PC-9 (cell line): ENCODE measurements around the gene SDK2. TPM values are rescaled to one million over a fixed set of nuclear protein-coding genes. Genes with fewer than 3 reads are reported as not detected.

Experiments used
- BruUV-seq: library from RNA; stranded (reverse); fragments of 400-500 nt; replicated peaks from 2 replicates; lab custom pipeline; 2021; lab: Mats Ljungman, UMichigan
- CTCF ChIA-PET: fragments of 300-600 bp; sonication (Branson Sonifier 250); formaldehyde crosslinking; loops from one replicate; lab custom pipeline; 2022; ENCODE audit warnings: antibody characterized with exemption; lab: Charles Lee
- POLR2A ChIA-PET: fragments of 300-600 bp; sonication (Branson Sonifier 250); formaldehyde crosslinking; loops from one replicate; lab custom pipeline; 2022; ENCODE audit warnings: antibody characterized with exemption; ENCODE audit not compliant: unreplicated experiment; lab: Charles Lee
- DNase-seq, 2 experiments: peaks; one replicate each; pipeline versions ENCODE4 v3.0.0 to v3.0.0-alpha.2; 2015 to 2022; ENCODE audit warnings: mixed read lengths in 1 of 2
- H2AFZ ChIP-seq: fragments of 200-600 bp; sonication (generic); 2 replicates; pipeline ENCODE4 v1.8.1; 2017; ENCODE audit warnings: antibody characterized with exemption
- H3F3A ChIP-seq: fragments of 200-600 bp; sonication (generic); 2 replicates; pipeline ENCODE4 v1.8.1; 2017; ENCODE audit warnings: antibody characterized with exemption, mild to moderate bottlenecking, low read depth; ENCODE audit not compliant: insufficient read depth
- H3K27ac ChIP-seq: fragments of 200-600 bp; sonication (generic); 2 replicates; pipeline ENCODE4 v1.6.1; 2016; ENCODE audit warnings: mixed run types
- H3K27me3 ChIP-seq: fragments of 200-600 bp; sonication (generic); 2 replicates; pipeline ENCODE4 v1.6.1; 2016; ENCODE audit warnings: low read depth, mixed run types; ENCODE audit not compliant: insufficient read depth
- H3K36me3 ChIP-seq: fragments of 200-600 bp; sonication (generic); 2 replicates; pipeline ENCODE4 v1.6.1; 2016; ENCODE audit warnings: low read depth, mixed run types
- H3K4me1 ChIP-seq: fragments of 200-600 bp; sonication (generic); replicated peaks from 2 replicates; pipeline ENCODE4 v1.6.1; 2016; ENCODE audit warnings: mixed run types; ENCODE audit not compliant: insufficient read depth
- H3K4me2 ChIP-seq: fragments of 200-600 bp; sonication (generic); 2 replicates; pipeline ENCODE4 v1.6.1; 2017; ENCODE audit warnings: mixed run types
- H3K4me3 ChIP-seq: fragments of 200-600 bp; sonication (generic); 2 replicates; pipeline ENCODE4 v1.6.1; 2016; ENCODE audit warnings: mixed run types
- H3K79me2 ChIP-seq: fragments of 200-600 bp; sonication (generic); 2 replicates; pipeline ENCODE4 v1.6.1; 2017; ENCODE audit warnings: low read depth, mixed run types
- H3K9me2 ChIP-seq: fragments of 200-600 bp; sonication (generic); 2 replicates; pipeline ENCODE4 v1.8.1; 2017; ENCODE audit warnings: mild to moderate bottlenecking; ENCODE audit not compliant: insufficient read depth
- H3K9me3 ChIP-seq: fragments of 200-600 bp; sonication (generic); 2 replicates; pipeline ENCODE4 v1.8.1; 2016; ENCODE audit warnings: low read depth; ENCODE audit not compliant: insufficient read depth
- H4K20me1 ChIP-seq: fragments of 200-600 bp; sonication (generic); 2 replicates; pipeline ENCODE4 v1.8.1; 2017; ENCODE audit not compliant: insufficient read depth
- EZH2 ChIP-seq: fragments of 200-600 bp; sonication (generic); IDR thresholded peaks from 2 replicates; pipeline ENCODE4 v1.8.0; 2017; ENCODE audit warnings: antibody characterized with exemption, low read depth
- intact Hi-C: fragments of 100-400 bp; cut with micrococcal nuclease; formaldehyde crosslinking; loops from one replicate; pipeline ENCODE4 v1.10.0; 2022; ENCODE audit not compliant: unreplicated experiment
- total RNA-seq: library from RNA; stranded (reverse); gene quantifications from 2 replicates; pipeline ENCODE4 v1.2.3, GENCODE V29; 2021
- TF ChIP-seq, protein P1 (sequence below): fragments of 200-600 bp; sonication (generic); conservative IDR thresholded peaks from 2 replicates; pipeline ENCODE4 v1.6.1; 2017; ENCODE audit warnings: mixed run types, antibody characterized with exemption, mild to moderate bottlenecking, moderate library complexity

The SDK2 gene
- total RNA-seq, 1 experiment from 2014 or later: 0.04 TPM

DNA sequence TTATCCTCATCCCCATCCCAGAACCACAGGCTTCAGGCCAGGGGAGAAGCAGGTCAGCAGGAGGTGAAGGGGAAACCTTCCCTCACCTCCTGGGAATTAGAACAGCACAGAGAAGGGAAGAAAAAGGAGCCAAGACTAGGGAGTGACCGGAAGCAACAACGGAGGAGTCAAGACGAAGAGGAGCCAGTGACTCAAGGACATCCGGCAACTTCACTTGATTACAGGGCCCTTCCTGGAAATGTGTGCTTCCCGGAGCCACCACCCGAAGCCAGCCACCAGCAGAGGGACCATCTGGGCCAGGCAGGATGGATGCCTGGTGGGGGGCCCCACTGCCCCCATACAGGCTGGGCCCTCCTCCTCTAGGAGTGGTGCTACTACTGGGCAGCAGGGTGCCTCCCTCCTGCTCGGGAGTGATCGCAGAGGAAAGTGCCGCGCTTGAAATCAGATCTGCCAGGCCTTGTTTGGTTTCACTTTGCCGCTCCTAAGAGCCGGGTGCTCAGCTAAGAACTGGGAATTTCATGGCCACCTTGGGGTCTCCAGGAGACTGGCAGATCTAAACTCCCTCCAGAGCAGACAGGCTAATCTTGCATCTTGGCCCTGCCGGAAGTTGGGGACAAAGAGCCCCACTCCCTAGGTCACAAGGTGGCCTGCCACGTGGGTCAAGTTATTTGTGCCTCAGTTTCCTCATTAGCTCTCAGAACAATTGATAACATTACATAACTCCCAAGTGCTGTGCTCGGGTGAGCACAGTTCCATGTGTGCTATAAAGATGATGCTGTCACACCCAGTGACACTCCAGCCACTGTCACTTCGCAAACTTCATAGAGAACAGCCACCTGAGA is 339.1 kb downstream of the SDK2 start:
- Histone ChIP-seq H3K27me3 (no peaks in the 10 kb centered on the region), H3K27ac (peak overlapping the region; percentile 54), H3F3A (peaks cover 38% of the 10 kb centered on the region), H3K4me3 (peak overlapping the region; percentile 46; the same call in 1 of the 2 replicates), H3K36me3 (peaks cover 13% of the 10 kb centered on the region; the same call in 1 of the 2 replicates), H3K9me3 (no peaks in the 10 kb centered on the region), H2AFZ (no peak overlapping the region), H4K20me1 (peaks cover 13% of the 10 kb centered on the region), H3K9me2 (no peaks in the 10 kb centered on the region), H3K79me2 (peaks cover 95% of the 10 kb centered on the region), H3K4me1 (peaks cover 63% of the 10 kb centered on the region), H3K4me2 (peak overlapping the region; percentile 90)
- DNase-seq: peak; percentile 57 to 64
- no peak for TF ChIP-seq EZH2
- TF ChIP-seq, protein P1, sequence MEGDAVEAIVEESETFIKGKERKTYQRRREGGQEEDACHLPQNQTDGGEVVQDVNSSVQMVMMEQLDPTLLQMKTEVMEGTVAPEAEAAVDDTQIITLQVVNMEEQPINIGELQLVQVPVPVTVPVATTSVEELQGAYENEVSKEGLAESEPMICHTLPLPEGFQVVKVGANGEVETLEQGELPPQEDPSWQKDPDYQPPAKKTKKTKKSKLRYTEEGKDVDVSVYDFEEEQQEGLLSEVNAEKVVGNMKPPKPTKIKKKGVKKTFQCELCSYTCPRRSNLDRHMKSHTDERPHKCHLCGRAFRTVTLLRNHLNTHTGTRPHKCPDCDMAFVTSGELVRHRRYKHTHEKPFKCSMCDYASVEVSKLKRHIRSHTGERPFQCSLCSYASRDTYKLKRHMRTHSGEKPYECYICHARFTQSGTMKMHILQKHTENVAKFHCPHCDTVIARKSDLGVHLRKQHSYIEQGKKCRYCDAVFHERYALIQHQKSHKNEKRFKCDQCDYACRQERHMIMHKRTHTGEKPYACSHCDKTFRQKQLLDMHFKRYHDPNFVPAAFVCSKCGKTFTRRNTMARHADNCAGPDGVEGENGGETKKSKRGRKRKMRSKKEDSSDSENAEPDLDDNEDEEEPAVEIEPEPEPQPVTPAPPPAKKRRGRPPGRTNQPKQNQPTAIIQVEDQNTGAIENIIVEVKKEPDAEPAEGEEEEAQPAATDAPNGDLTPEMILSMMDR: 0 out of 2 replicates have a peak, but pooled peaks have one; percentile 25
- intact Hi-C loops: no loop called here
- TSS peak; percentile 79 for BruUV-seq
- POLR2A ChIA-PET: interaction anchor here (0.9 kb wide), 1 partner anchor 258 kb away, joined by 3 read pairs; no protein-coding TSS in a partner anchor
- CTCF ChIA-PET: interaction anchor here (0.5 to 1.0 kb wide), 2 partner anchors 14 to 63 kb away, joined by 3 read pairs; no protein-coding TSS in a partner anchor

DNA sequence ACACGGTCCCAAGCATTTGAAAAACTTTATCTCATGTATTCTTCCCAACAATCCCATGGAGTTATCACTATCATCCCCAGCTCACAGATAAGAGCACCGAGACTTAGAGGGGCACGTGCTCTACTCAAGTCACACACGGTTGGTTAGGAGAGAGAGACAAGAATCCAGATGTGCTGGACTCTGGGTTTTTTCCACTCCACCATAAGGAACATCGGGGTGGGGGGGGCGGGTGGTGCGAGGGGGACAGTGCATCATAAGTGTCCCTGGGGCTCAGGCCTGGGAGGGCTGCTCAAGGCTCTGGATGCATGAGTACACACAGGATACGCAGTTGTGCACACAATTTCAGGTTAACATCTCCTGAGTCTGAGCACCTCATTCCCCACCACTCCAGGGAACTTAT is 339.8 kb downstream of the SDK2 start:
- DNase-seq: no peak
- CTCF ChIA-PET: no interaction called here
- H3K4me3 ChIP-seq: no peak overlapping the region
- POLR2A ChIA-PET: no interaction called here
- no peak for TF ChIP-seq EZH2
- TF ChIP-seq, protein P1: no peak
- peak overlapping the region; percentile 90; the same call in 1 of the 2 replicates for H3K4me2 ChIP-seq
- no peaks in the 10 kb centered on the region for H3K9me3 ChIP-seq
- peaks cover 62% of the 10 kb centered on the region for H3K4me1 ChIP-seq
- peaks cover 16% of the 10 kb centered on the region for H4K20me1 ChIP-seq
- no peaks in the 10 kb centered on the region for H3K27me3 ChIP-seq
- H3K36me3 ChIP-seq: peaks cover 13% of the 10 kb centered on the region; the same call in 1 of the 2 replicates
- H3K9me2 ChIP-seq: no peaks in the 10 kb centered on the region
- peak overlapping the region; percentile 54 for H3K27ac ChIP-seq
- peaks cover 95% of the 10 kb centered on the region for H3K79me2 ChIP-seq
- intact Hi-C loops: no loop called here
- no TSS peak for BruUV-seq
- no peak overlapping the region for H2AFZ ChIP-seq
- peaks cover 35% of the 10 kb centered on the region for H3F3A ChIP-seq

DNA sequence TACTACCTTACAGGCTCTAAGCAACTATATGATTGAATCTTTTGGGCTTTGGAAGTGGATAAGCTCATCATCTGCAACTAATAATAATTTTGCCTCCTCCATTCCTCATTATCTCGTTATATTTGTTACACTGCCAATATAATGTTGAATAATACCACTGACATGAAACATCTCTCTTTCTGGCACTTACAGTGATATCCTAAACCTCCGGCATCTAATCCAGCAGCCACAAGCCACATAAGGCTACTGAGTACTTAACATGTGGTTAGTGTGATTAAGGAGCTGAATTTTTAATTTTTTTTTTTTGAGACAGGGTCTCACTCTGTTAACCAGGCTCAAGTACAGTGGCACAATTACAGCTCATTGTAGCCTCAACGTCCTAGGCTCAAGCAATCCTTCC is 342.1 kb downstream of the SDK2 start:
- peaks cover 22% of the 10 kb centered on the region for H3F3A ChIP-seq
- H3K27me3 ChIP-seq: no peaks in the 10 kb centered on the region
- H3K4me3 ChIP-seq: no peak overlapping the region
- POLR2A ChIA-PET: interaction anchor here (0.7 kb wide), 1 partner anchor 11 kb away, joined by 5 read pairs; no protein-coding TSS in a partner anchor
- peaks cover 97% of the 10 kb centered on the region for H3K79me2 ChIP-seq
- no TSS peak for BruUV-seq
- CTCF ChIA-PET: no interaction called here
- no peak for DNase-seq
- no peak overlapping the region for H2AFZ ChIP-seq
- H3K9me3 ChIP-seq: no peaks in the 10 kb centered on the region
- H3K4me1 ChIP-seq: peaks cover 43% of the 10 kb centered on the region
- TF ChIP-seq, protein P1: no peak
- TF ChIP-seq EZH2: no peak
- peaks cover 16% of the 10 kb centered on the region for H4K20me1 ChIP-seq
- H3K27ac ChIP-seq: 0 out of 2 replicates have a peak overlapping the region, but pooled peaks have one; percentile 6
- no peak overlapping the region for H3K4me2 ChIP-seq
- peaks cover 13% of the 10 kb centered on the region; the same call in 1 of the 2 replicates for H3K36me3 ChIP-seq
- no peaks in the 10 kb centered on the region for H3K9me2 ChIP-seq
- intact Hi-C loops: no loop called here
